HG03103 (cell line): ENCODE data around the gene PATL2.
A peak's percentile ranks its signal among the peaks of the same experiment; 100 is the strongest.
"Not testable (repeated sequence)": the region's sequence is repeated elsewhere in the genome, so short reads cannot be mapped to it uniquely, and the experiment has no call there.

Experiments used
- ATAC-seq: cut with Tn5 transposase; IDR thresholded peaks from one replicate; pipeline ENCODE4 v1.9.1; 2021; ENCODE audit warnings: low read depth; ENCODE audit not compliant: unreplicated experiment

The PATL2 gene

DNA sequence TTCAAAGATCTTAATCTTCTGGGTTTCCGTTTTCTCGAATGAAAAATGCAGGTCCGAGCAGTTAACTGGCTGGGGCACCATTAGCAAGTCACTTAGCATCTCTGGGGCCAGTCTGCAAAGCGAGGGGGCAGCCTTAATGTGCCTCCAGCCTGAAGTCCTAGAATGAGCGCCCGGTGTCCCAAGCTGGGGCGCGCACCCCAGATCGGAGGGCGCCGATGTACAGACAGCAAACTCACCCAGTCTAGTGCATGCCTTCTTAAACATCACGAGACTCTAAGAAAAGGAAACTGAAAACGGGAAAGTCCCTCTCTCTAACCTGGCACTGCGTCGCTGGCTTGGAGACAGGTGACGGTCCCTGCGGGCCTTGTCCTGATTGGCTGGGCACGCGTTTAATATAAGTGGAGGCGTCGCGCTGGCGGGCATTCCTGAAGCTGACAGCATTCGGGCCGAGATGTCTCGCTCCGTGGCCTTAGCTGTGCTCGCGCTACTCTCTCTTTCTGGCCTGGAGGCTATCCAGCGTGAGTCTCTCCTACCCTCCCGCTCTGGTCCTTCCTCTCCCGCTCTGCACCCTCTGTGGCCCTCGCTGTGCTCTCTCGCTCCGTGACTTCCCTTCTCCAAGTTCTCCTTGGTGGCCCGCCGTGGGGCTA, at the start of gene PATL2, which contains the start of gene B2M:
PATL2 (minus strand) TSS at position 228 of the 647 bp plus-strand sequence. CDS start 34,833 bp downstream, outside the sequence.
B2M (plus strand) TSS at position 422 of the 647 bp plus-strand sequence; CDS start at position 452, 30 bp downstream.
- ATAC-seq = peak; percentile 79

DNA sequence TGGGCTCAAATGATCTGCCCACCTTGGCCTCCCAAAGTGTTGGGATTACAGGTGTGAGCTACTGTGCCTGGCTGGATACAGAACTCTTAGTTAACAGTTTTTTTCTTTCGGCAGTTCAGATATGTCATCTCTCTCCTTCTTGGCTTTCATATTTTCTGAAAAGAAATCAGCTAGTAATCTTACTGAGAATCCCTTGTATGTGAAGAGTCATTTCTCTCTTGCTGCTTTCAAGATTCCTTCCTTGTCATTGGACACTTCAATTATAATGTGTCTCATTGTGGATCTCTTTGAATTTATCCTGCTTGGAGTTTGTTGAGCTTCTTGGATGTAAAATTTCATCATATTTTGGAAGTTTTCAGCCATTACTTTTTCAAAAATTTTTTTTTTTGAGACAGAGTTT, 42.2 kb upstream of the PATL2 start:
- no peak for ATAC-seq

DNA sequence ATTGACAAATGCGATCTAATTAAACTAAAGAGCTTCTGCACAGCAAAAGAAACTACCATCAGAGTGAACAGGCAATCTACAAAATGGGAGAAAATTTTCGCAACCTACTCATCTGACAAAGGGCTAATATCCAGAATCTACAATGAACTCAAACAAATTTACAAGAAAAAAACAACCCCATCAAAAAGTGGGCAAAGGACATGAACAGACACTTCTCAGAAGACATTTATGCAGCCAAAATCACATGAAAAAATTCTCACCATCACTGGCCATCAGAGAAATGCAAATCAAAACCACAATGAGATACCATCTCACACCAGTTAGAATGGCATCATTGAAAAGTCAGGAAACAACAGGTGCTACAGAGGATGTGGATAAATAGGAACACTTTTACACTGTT, 32.3 kb upstream of the PATL2 start:
- ATAC-seq = not testable (repeated sequence)

DNA sequence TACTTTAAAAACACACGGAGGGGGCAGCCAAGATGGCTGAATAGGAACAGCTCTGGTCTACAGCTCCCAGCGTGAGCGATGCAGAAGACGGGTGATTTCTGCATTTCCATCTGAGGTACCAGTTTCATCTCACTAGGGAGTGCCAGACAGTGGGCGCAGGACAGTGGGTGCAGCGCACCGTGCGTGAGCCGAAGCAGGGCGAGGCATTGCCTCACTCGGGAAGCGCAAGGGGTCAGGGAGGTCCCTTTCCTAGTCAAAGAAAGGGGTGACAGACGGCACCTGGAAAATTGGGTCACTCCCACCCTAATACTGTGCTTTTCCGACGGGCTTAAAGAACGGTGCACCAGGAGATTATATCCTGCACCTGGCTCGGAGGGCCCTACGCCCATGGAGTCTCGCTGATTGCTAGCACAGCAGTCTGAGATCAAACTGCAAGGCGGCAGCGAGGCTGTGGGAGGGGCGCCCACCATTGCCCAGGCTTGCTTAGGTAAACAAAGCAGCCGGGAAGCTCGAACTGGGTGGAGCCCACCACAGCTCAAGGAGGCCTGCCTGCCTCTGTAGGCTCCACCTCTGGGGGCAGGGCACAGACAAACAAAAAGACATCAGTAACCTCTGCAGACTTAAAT, 28.2 kb upstream of the PATL2 start:
- ATAC-seq = not testable (repeated sequence)

DNA sequence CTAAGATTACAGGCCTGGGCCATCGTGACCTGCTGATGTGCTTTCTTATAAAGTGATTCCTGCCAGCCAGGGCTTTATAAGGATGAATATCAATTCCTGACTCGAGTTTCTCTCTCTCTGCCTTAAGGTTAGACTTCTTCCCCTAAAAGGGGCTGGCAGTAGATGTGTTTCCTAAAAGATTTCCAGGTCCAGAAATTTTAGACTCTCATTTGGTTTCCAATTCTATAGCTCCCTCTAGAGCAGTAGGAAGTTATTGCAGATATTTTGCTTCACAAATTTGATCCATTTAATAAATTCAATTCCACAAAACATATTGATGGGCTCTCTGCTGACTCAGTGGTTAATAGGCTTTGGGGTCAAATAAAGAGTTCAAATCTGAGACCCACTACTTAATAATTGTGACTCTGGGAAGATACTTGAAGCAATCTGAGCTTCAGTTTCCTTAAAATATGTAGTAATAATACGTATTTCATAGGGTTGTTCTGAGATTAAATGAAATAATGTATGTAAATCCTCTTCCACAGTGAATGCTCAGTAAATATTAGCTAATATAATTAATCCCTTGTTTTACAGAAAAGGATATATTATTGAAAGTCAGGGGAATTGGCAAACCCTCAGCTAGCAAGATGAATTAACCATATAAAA, 27.3 kb upstream of the PATL2 start:
- no peak for ATAC-seq

DNA sequence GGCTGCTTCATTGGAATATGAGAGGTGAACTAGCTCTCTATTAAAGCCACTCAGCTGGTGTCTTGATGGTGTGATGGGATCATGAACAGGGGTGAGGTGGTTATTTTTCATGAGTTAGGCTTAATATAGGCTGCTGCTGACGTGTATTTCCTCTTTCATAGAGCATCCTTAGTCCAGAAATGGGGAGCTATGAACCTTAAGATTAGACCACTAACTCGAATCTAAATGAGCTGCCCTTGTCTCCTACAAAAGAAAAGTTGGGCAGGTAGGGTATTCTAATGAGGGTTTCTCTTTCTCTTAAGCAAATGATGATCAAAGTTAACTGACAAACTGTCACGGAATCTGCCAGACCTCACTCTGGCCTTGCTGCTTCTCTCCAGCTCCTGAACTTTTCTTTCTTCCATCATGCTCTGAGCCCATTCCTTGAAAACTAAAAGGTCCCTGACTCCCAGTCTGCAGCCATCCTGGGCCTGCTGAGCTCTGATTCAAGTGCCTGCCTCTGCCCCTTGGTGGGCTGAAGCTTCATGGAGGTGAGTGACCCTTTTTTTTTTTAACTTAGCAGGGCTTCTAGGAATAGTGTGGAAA, 25.1 kb upstream of the PATL2 start, which contains the start of gene TRIM69:
TRIM69 (plus strand) TSS at position 348 of the 585 bp plus-strand sequence; CDS start at position 525, 177 bp downstream.
- ATAC-seq = no peak

DNA sequence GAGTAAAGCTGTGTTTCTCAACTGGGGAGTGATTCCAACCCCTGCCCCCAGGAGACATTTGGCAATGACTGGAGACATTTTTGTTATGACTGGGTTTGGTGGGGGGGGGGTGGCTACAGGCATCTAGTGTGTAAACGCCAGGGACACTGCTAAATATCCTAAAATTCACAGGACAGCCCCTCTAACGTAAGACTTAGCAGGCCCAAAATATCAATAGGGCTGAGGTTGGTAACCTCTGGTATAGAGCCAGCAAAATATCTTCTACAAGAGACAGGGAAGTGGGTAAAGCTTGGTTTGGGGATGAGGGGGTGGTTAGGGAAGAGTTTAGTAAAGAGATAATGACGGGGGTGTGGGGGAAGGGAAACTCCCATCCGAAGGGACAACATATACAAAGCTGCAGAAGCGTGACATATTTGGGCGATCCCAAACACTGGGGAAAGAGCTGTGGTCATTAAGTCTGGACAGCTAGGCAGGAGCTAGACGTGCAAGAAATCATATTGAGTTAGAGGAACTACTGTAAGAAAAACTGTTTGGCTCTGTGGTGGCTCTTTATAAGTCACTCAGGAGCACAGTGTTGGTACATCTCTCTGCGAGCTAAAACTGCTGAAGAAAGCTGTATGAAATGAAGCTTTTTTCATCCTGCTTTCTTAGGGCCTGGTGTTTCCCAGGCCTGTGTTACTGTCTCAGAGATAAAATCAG, 24.5 kb upstream of the PATL2 start:
- ATAC-seq = no peak

DNA sequence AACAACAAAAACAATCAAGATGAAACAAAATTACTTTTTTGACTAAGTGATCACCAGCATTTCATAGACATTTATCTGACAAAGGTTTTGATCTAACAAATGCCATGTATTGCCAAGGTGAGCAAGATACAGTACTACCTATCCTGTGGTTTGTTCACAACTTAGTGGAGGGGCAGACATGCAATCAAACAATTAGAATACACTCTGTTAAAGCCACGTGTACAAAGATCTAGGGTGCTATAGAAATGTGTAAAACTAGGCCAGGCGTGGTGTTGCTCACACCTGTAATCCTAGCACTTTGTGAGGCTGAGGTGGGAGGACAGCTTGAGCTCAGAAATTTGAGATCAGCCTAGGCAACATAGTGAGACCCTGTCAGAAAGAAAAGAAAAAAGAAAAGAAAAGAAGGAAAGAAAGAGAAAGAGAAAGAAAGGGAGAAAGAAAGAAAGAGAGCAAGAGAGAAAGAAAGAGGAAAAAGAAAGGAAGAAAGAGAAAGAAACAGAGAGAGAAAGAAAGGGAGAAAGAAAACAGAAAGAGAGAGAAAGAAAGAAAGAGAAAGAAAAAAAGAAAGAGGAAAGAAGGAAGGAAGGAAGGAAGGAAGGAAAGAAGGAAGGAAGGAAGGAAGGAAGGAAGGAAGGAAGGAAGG, 23.8 kb upstream of the PATL2 start:
- no peak for ATAC-seq

DNA sequence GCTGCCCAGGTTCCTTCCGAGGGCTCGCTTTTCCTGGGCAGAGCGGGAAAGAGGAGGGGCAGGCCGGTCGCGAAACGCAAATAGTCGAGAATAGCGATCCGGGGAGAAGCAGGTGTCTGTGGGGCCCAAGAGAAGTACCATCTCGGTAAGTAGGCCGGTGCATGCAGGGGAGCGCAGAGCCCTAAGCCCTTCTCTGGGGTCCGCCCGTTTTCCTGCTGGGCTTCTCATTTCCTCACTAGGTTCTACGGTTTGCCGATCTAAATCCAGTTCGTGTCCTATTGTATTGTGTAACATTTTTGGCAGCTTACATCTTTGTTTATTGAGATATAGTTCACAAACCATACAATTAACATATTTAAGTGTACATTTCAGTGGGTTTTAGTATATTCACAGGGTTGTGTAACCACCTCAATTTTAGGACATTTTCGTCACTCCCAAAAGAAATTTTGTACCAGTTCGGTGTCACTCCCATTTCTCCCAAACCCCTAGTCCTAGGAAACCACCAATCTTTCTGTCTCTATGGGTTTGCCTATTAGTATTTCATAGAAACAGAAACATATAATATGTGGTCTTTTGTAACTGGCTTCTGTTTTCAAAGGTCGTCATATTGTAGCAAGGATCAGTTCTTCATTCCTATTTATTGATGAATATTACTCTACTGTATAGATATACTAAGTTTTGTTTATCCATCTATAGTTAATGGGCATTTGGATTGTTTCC, 18.4 kb upstream of the PATL2 start:
- no peak for ATAC-seq

DNA sequence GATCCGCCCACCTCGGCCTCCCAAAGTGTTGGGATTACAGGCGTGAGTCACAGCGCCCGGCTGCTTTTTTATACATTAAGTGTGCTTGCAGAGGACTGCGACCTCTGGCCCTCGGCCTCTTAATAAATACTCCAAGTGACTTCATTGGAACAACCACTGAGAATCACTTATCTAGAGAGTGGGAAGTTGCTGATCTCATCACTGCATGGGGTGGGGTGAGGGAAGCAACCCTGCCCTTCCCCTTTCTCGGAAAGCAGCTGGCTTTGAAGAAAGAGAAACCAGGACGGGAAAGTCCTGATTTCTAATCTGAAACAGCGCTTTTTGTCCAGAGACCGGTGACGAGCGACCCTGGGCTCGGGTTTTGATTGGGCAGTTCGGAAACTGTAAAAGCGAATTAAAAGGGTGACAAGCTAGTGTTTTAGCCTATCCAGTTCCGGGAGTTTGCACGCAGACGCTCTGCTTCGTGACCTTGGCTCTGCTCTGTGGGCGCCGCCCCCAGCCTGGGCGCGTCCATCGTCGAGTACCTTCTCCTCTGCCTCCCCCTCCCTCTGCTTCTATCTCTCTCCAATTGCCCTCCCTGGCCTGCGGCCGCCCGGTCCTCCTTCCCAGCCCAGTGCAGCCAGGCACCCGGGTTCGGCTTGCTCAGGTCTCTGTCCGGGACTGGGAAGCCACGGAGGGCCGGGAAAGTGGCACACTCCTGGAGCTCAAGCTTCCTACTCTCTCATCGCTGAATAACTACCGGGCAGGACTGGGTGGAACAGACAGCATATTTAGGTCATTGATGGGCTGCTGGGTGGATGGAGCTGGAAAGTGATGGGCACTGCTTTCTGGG, 17.7 kb upstream of the PATL2 start:
- peak; percentile 73 for ATAC-seq

DNA sequence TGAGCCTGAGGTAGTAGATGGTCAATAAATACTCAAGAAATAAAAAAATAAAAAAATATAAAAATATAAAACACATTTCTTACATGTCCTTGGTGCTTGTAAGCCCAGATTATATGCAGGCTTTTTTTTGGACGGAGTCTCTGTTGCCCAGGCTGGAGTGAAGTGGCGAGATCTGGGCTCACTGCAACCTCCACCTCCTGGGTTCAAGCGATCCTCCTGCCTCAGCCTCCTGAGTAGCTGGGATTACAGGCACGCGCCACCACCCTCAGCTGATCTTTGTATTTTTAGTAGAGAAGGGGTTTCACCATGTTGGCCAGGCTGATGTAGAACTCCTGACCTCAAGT, 17.1 kb upstream of the PATL2 start:
- ATAC-seq = not testable (repeated sequence)

DNA sequence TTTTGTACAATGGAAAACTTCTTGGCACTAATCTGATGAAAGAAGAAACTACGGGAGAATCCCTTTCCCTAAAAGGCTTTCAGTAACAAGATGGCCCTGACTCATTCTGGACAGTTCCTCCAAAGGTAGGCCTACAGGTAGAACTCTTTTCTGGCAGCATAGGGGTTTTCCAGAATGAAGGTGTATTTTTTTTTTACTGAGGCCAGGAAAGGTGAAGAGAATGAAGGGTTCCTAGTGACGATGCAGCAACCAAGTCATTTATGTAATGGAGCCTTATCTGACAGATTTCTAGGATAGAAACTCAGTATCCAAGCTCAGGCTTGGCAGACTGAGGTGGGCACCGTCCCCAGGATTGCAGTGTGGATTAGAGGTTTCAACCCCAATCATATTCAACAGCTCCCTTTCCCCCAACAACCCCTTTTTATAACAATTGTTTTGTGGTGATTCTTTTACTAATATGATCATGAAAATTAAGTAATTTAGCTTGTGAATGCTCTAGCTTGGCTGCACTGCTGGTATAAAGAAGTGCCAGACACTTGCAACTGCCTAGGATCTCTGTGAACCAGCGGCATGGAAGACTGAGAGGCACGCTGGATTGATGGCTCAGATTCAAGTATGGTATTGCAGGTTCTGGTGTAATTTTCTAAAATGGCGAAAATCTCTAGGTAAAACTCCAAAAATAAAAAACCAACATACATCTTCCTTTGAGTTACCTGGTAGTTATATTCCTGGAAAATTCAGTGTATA, 16.5 kb upstream of the PATL2 start:
- ATAC-seq = no peak

DNA sequence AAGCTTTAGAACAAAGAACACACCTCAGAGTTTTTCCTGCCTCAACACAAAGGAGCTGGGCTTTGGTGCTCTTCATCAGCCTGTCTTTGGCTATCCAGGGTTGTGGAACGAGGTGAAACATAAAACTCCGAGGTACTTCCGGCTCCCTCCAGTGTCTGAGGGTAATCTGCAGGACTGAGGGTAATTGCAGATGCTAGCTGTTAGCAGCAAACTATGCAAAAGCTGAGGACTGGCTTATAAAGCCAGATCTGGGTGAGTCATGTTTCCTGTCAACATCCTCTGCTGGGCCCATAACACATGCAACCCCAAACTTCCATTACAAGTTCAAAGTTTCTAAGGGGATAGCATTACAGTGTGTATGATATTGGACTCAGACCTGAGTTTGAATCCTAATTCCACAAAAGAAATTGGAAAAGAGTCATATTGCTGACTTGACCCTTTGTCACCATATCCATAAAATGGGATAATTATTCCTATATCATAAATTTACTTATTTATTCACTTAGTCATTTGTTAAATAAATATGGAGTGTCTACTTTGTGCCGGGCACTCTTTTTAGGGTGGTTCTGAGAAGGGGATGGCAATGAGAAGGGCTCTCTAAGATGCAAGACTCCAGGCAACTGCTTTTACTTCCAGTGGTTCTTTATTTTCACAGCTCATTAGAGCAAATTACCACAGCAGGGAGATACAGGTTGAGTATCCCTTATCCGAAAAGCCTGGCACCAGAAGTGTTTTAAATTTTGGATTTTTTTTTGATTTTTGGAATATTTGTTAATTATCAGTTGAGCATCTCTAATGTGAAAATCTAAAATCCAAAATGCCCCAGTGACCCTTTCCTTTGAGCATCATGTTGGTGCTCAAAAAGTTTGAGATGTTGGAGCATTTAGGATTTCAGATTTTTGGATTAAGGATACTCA, 15.7 kb upstream of the PATL2 start:
- ATAC-seq = peak; percentile 40

DNA sequence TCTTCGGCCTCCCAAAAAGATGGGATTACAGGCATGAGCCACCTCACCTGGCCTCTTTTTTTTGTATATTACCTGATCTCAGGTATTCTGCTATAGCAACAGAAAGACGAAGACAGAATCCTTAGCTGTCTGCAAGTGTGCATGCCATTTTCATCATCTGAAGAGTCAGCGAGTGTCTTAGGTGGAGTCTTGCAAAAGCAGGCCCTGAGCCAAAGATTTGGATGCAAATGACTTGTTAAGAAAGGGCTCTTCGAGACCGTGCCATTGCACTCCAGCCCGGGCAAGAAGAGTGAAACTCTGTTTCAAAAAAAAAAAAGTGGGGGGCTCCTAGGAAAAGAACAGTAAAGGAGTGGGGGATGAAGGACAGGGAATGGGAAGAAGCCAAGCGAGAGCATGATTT, 15.0 kb upstream of the PATL2 start:
- ATAC-seq = no peak

DNA sequence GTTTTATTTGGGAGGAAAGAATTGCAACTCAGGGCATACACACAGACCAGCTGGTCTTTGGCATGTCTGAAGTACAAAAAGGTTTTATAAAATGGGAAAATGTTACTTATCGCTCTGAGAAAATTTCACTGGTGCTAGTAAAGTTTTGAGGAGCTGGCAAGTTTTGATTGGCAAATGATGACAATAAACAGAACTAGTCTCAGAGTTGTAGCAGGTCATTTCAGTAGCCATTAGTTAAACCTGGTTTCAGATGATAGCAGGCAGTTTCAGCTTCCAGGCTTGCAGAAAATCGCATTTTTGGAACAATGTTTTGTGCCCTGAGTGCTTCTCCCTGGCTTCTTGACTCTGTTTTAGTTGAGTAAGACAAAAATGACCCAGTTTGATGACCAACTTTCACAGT, 10.9 kb upstream of the PATL2 start:
- ATAC-seq = no peak

DNA sequence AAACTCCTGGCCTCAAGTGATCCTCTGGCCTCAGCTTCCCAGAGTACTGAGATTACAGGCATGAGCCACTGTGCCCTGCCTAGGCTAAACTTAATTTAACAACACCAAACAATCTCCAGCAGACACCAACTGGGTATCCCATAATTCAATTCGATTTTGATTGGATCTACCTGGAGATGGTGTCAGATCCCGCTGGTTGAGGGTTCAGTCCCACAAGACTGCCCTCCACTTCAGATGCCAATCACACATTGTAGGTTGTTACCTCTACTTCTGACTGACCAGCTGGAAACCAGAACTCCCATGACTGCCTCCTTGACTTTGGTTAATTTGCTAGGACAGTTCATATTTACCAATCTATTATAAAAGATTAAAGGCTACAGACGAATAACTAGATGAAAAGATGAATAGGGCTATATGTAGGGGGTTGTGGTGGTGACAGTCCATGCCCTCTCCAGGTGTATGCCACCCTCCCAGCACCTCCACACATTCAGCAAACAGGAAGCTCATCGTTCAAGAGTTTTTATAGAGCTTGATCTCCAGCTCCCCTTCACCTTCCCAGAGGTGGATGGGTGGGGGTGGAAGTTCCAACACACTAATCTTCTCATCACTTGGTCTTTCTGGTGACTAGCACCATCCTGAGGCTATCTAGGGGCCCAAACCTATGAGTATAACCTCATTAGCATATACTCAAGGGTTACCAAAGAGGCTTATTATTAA, 9.5 kb upstream of the PATL2 start:
- no peak for ATAC-seq
